ENCODE results near the gene PSG1. TPM values are rescaled to one million over a fixed set of nuclear protein-coding genes. Genes with fewer than 3 reads are reported as not detected.
"Not testable (repeated sequence)": the region's sequence is repeated elsewhere in the genome, so short reads cannot be mapped to it uniquely, and the experiment has no call there.

The PSG1 gene
- total and polyA plus RNA-seq, 4 donors: not detected

GRCh38 chr19:42897729-42898128, 18.2 kb upstream of the PSG1 start:
- 16% methylated on average over 1 of the region's 1 CpG for WGBS
- not testable (repeated sequence) for H3K27me3 ChIP-seq (ENCODE audit: control insufficient read depth in 4 of 4, insufficient read depth in 4 of 4, low read length in 3 of 4); DNase-seq (ENCODE audit: low spot score)

GRCh38 chr19:42890446-42890845, 10.9 kb upstream of the PSG1 start:
- WGBS: 83% methylated on average over 7 of the region's 7 CpGs
- not testable (repeated sequence) for H3K9me3 ChIP-seq (ENCODE audit: control insufficient read depth in 4 of 4, low read length in 3 of 4); H3K27me3 ChIP-seq (ENCODE audit: control insufficient read depth in 4 of 4, insufficient read depth in 4 of 4, low read length in 3 of 4); DNase-seq (ENCODE audit: low spot score); H3K36me3 ChIP-seq (ENCODE audit: control insufficient read depth in 4 of 4, insufficient read depth in 3 of 4, low read depth in 1 of 4, low read length in 3 of 4); H3K27ac ChIP-seq (ENCODE audit: low read depth in 1 of 2, low read length in 2 of 2); H3K4me1 ChIP-seq (ENCODE audit: control insufficient read depth in 4 of 4, insufficient read depth in 4 of 4, low read length in 3 of 4); H3K9ac ChIP-seq (ENCODE audit: low read depth in 1 of 2, low read length in 2 of 2); H3K4me3 ChIP-seq (ENCODE audit: low read depth in 1 of 3, low read length in 3 of 3)

More at GRCh38 chr19:42897729-42898128, 18.2 kb upstream of the PSG1 start:
- not testable (repeated sequence) for H3K4me1 ChIP-seq (ENCODE audit: control insufficient read depth in 4 of 4, insufficient read depth in 4 of 4, low read length in 3 of 4); H3K36me3 ChIP-seq (ENCODE audit: control insufficient read depth in 4 of 4, insufficient read depth in 3 of 4, low read depth in 1 of 4, low read length in 3 of 4); H3K9ac ChIP-seq (ENCODE audit: low read depth in 1 of 2, low read length in 2 of 2); H3K9me3 ChIP-seq (ENCODE audit: control insufficient read depth in 4 of 4, low read length in 3 of 4); H3K4me3 ChIP-seq (ENCODE audit: low read depth in 1 of 3, low read length in 3 of 3); H3K27ac ChIP-seq (ENCODE audit: low read depth in 1 of 2, low read length in 2 of 2)

GRCh38 chr19:42887876-42888445, 8.4 kb upstream of the PSG1 start:
- DNase-seq (ENCODE audit: low spot score); H3K27me3 ChIP-seq (ENCODE audit: control insufficient read depth in 4 of 4, insufficient read depth in 4 of 4, low read length in 3 of 4); H3K36me3 ChIP-seq (ENCODE audit: control insufficient read depth in 4 of 4, insufficient read depth in 3 of 4, low read depth in 1 of 4, low read length in 3 of 4); H3K9ac ChIP-seq (ENCODE audit: low read depth in 1 of 2, low read length in 2 of 2); H3K4me3 ChIP-seq (ENCODE audit: low read depth in 1 of 3, low read length in 3 of 3); H3K4me1 ChIP-seq (ENCODE audit: control insufficient read depth in 4 of 4, insufficient read depth in 4 of 4, low read length in 3 of 4); H3K27ac ChIP-seq (ENCODE audit: low read depth in 1 of 2, low read length in 2 of 2); H3K9me3 ChIP-seq (ENCODE audit: control insufficient read depth in 4 of 4, low read length in 3 of 4): not testable (repeated sequence)

- not testable (repeated sequence) for H3K36me3 ChIP-seq (ENCODE audit: control insufficient read depth in 4 of 4, insufficient read depth in 3 of 4, low read depth in 1 of 4, low read length in 3 of 4); DNase-seq (ENCODE audit: low spot score); H3K27me3 ChIP-seq (ENCODE audit: control insufficient read depth in 4 of 4, insufficient read depth in 4 of 4, low read length in 3 of 4); H3K9me3 ChIP-seq (ENCODE audit: control insufficient read depth in 4 of 4, low read length in 3 of 4); H3K4me3 ChIP-seq (ENCODE audit: low read depth in 1 of 3, low read length in 3 of 3); H3K4me1 ChIP-seq (ENCODE audit: control insufficient read depth in 4 of 4, insufficient read depth in 4 of 4, low read length in 3 of 4); H3K9ac ChIP-seq (ENCODE audit: low read depth in 1 of 2, low read length in 2 of 2); H3K27ac ChIP-seq (ENCODE audit: low read depth in 1 of 2, low read length in 2 of 2)
- WGBS: 69% methylated on average over 2 of the region's 2 CpGs
Measured at GRCh38 chr19:42882730-42883129, 3.2 kb upstream of the PSG1 start.

- DNase-seq (ENCODE audit: low spot score); H3K27me3 ChIP-seq (ENCODE audit: control insufficient read depth in 4 of 4, insufficient read depth in 4 of 4, low read length in 3 of 4); H3K9ac ChIP-seq (ENCODE audit: low read depth in 1 of 2, low read length in 2 of 2); H3K27ac ChIP-seq (ENCODE audit: low read depth in 1 of 2, low read length in 2 of 2); H3K4me1 ChIP-seq (ENCODE audit: control insufficient read depth in 4 of 4, insufficient read depth in 4 of 4, low read length in 3 of 4); H3K9me3 ChIP-seq (ENCODE audit: control insufficient read depth in 4 of 4, low read length in 3 of 4); H3K36me3 ChIP-seq (ENCODE audit: control insufficient read depth in 4 of 4, insufficient read depth in 3 of 4, low read depth in 1 of 4, low read length in 3 of 4); H3K4me3 ChIP-seq (ENCODE audit: low read depth in 1 of 3, low read length in 3 of 3): not testable (repeated sequence)
- WGBS: 32% methylated on average over 5 of the region's 5 CpGs
Measured at GRCh38 chr19:42882010-42882409, 2.5 kb upstream of the PSG1 start.

- WGBS: 60% methylated on average over 8 of the region's 8 CpGs
- peak; percentile 13 for TF ChIP-seq CTCF (IDR thresholded peaks at IDR 0.05; ENCODE audit: low read depth, low read length, missing input control)
Measured at GRCh38 chr19:42881279-42881678, 1.8 kb upstream of the PSG1 start.

GRCh38 chr19:42880621-42881020, 1.1 kb upstream of the PSG1 start:
- 83% methylated on average over 9 of the region's 9 CpGs for WGBS
- H3K27me3 ChIP-seq (ENCODE audit: control insufficient read depth in 4 of 4, insufficient read depth in 4 of 4, low read length in 3 of 4); H3K9me3 ChIP-seq (ENCODE audit: control insufficient read depth in 4 of 4, low read length in 3 of 4); H3K27ac ChIP-seq (ENCODE audit: low read depth in 1 of 2, low read length in 2 of 2); H3K4me1 ChIP-seq (ENCODE audit: control insufficient read depth in 4 of 4, insufficient read depth in 4 of 4, low read length in 3 of 4); H3K9ac ChIP-seq (ENCODE audit: low read depth in 1 of 2, low read length in 2 of 2); DNase-seq (ENCODE audit: low spot score); H3K4me3 ChIP-seq (ENCODE audit: low read depth in 1 of 3, low read length in 3 of 3); H3K36me3 ChIP-seq (ENCODE audit: control insufficient read depth in 4 of 4, insufficient read depth in 3 of 4, low read depth in 1 of 4, low read length in 3 of 4): not testable (repeated sequence)

More at GRCh38 chr19:42881279-42881678, 1.8 kb upstream of the PSG1 start:
- H3K27ac ChIP-seq (ENCODE audit: low read depth in 1 of 2, low read length in 2 of 2); DNase-seq (ENCODE audit: low spot score); H3K36me3 ChIP-seq (ENCODE audit: control insufficient read depth in 4 of 4, insufficient read depth in 3 of 4, low read depth in 1 of 4, low read length in 3 of 4); H3K27me3 ChIP-seq (ENCODE audit: control insufficient read depth in 4 of 4, insufficient read depth in 4 of 4, low read length in 3 of 4); H3K9ac ChIP-seq (ENCODE audit: low read depth in 1 of 2, low read length in 2 of 2); H3K4me1 ChIP-seq (ENCODE audit: control insufficient read depth in 4 of 4, insufficient read depth in 4 of 4, low read length in 3 of 4); H3K4me3 ChIP-seq (ENCODE audit: low read depth in 1 of 3, low read length in 3 of 3); H3K9me3 ChIP-seq (ENCODE audit: control insufficient read depth in 4 of 4, low read length in 3 of 4): not testable (repeated sequence)

- H3K9ac ChIP-seq (ENCODE audit: low read depth in 1 of 2, low read length in 2 of 2); H3K27ac ChIP-seq (ENCODE audit: low read depth in 1 of 2, low read length in 2 of 2); H3K36me3 ChIP-seq (ENCODE audit: control insufficient read depth in 4 of 4, insufficient read depth in 3 of 4, low read depth in 1 of 4, low read length in 3 of 4); DNase-seq (ENCODE audit: low spot score); H3K4me1 ChIP-seq (ENCODE audit: control insufficient read depth in 4 of 4, insufficient read depth in 4 of 4, low read length in 3 of 4); H3K4me3 ChIP-seq (ENCODE audit: low read depth in 1 of 3, low read length in 3 of 3); H3K9me3 ChIP-seq (ENCODE audit: control insufficient read depth in 4 of 4, low read length in 3 of 4); H3K27me3 ChIP-seq (ENCODE audit: control insufficient read depth in 4 of 4, insufficient read depth in 4 of 4, low read length in 3 of 4): not testable (repeated sequence)
Measured at GRCh38 chr19:42876596-42876995, 2.9 kb downstream of the PSG1 start.

All from liver (tissue), 9 donors.